HL-60 (cell line): ENCODE measurements around the gene MARVELD1.

Experiments used
- DNase-seq, 2 experiments: peaks; one replicate each; pipeline ENCODE4 v3.0.0-alpha.2; 2010 to 2020; ENCODE audit warnings: low read depth in 1 of 2, low spot score in 1 of 2
- H3K27ac ChIP-seq: fragments of 250-450 bp; sonication (Bioruptor Pico); replicated peaks from 2 replicates; pipeline ENCODE4 v1.5.1; 2020; ENCODE audit warnings: mild to moderate bottlenecking, moderate library complexity
- H3K27me3 ChIP-seq: fragments of 250-450 bp; sonication (Bioruptor Pico); 2 replicates; pipeline ENCODE4 v1.5.1; 2021; ENCODE audit warnings: mild to moderate bottlenecking, moderate library complexity; ENCODE audit not compliant: insufficient read depth, poor library complexity, severe bottlenecking
- H3K4me3 ChIP-seq: replicated peaks from 2 replicates; pipeline ENCODE4 v1.5.1; 2011; ENCODE audit warnings: mild to moderate bottlenecking, control low read depth, low read length; ENCODE audit not compliant: insufficient read depth
- GABPA ChIP-seq: IDR thresholded peaks from 2 replicates; pipeline ENCODE4 v1.6.1; 2012; ENCODE audit warnings: low read depth
- POLR2AphosphoS5 ChIP-seq: IDR thresholded peaks from 2 replicates; pipeline ENCODE4 v1.6.1; 2012; ENCODE audit warnings: low read depth
- REST ChIP-seq: IDR thresholded peaks from 2 replicates; pipeline ENCODE4 v1.6.1; 2012; ENCODE audit warnings: low read depth; ENCODE audit not compliant: insufficient replicate concordance
- SPI1 ChIP-seq: IDR thresholded peaks from 2 replicates; pipeline ENCODE4 v1.6.1; 2012; ENCODE audit warnings: low read depth, mild to moderate bottlenecking, borderline replicate concordance
- TF ChIP-seq, protein P1 (sequence below): IDR thresholded peaks from one replicate; pipeline ENCODE4 v1.5.1; 2011; ENCODE audit warnings: low read length, control low read depth, inconsistent platforms; ENCODE audit not compliant: insufficient read depth

MARVELD1 gene

GRCh38 chr10:97686301-97686961 lies 27.1 kb upstream of the MARVELD1 start:
- Histone ChIP-seq H3K27ac (peak overlapping the region; percentile 43; the same call in 1 of the 2 replicates), H3K4me3 (peak overlapping the region; percentile 70), H3K27me3 (no peaks in the 10 kb centered on the region)
- no peak for DNase-seq
- no peak for TF ChIP-seq REST
- TF ChIP-seq POLR2AphosphoS5: no peak
- TF ChIP-seq, protein P1, sequence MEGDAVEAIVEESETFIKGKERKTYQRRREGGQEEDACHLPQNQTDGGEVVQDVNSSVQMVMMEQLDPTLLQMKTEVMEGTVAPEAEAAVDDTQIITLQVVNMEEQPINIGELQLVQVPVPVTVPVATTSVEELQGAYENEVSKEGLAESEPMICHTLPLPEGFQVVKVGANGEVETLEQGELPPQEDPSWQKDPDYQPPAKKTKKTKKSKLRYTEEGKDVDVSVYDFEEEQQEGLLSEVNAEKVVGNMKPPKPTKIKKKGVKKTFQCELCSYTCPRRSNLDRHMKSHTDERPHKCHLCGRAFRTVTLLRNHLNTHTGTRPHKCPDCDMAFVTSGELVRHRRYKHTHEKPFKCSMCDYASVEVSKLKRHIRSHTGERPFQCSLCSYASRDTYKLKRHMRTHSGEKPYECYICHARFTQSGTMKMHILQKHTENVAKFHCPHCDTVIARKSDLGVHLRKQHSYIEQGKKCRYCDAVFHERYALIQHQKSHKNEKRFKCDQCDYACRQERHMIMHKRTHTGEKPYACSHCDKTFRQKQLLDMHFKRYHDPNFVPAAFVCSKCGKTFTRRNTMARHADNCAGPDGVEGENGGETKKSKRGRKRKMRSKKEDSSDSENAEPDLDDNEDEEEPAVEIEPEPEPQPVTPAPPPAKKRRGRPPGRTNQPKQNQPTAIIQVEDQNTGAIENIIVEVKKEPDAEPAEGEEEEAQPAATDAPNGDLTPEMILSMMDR: no peak
- TF ChIP-seq SPI1: no peak
- no peak for TF ChIP-seq GABPA

GRCh38 chr10:97686962-97687784 lies 26.4 kb upstream of the MARVELD1 start, which contains the start of gene AVPI1:
TSS of gene AVPI1 (minus strand) at chr10:97687241. CDS start at chr10:97679905, 7,336 bp downstream.
- no peaks in the 10 kb centered on the region for H3K27me3 ChIP-seq
- peak; percentile 79 for TF ChIP-seq POLR2AphosphoS5
- TF ChIP-seq GABPA: no peak
- peak; percentile 94 to 96 for DNase-seq
- H3K27ac ChIP-seq: peak within 1 kb of the TSS; percentile 54
- peak within 1 kb of the TSS; percentile 70 for H3K4me3 ChIP-seq

- no peaks in the 10 kb centered on the region for H3K27me3 ChIP-seq
- H3K4me3 ChIP-seq: peak overlapping the region; percentile 70
- H3K27ac ChIP-seq: peak overlapping the region; percentile 54
- peak in 1 of 2 experiments; percentile 6 for DNase-seq
- no peak; the same call in 1 of the 2 replicates for TF ChIP-seq POLR2AphosphoS5
- no peak for TF ChIP-seq REST
- TF ChIP-seq GABPA: no peak
- no peak; the same call in 1 of the 2 replicates for TF ChIP-seq SPI1
- TF ChIP-seq, protein P1: no peak
Measured at GRCh38 chr10:97687785-97688781, 25.4 kb upstream of the MARVELD1 start.
